NCI-H2081 (cell line): ENCODE data around the gene CYLD.

Source experiments
- DNase-seq, 2 experiments: peaks; one replicate each; lab custom pipeline; 2025; lab: John Stamatoyannopoulos, UW

Gene CYLD

GRCh38 chr16:50741781-50742575 lies at the start of gene CYLD:
Gene CYLD (plus strand): TSS chr16:50742086. CDS start chr16:50749699, 7,613 bp downstream.
- DNase-seq, result peak; percentile 95 to 98

GRCh38 chr16:50692644-50692998 lies 49.3 kb upstream of the CYLD start:
- DNase-seq, result no peak

- DNase-seq, result no peak
These were observed 48.7 kb upstream of the CYLD start, which contains the start of gene NOD2 for GRCh38 chr16:50692999-50693781. Gene NOD2 (plus strand): TSS chr16:50693606. CDS start chr16:50699496, 5,890 bp downstream.

GRCh38 chr16:50694206-50694605 lies 47.7 kb upstream of the CYLD start:
- DNase-seq, result no peak

GRCh38 chr16:50695017-50696000 lies 46.6 kb upstream of the CYLD start:
- no peak for DNase-seq

GRCh38 chr16:50696126-50696525 lies 45.8 kb upstream of the CYLD start:
- no peak for DNase-seq

GRCh38 chr16:50696575-50697420 lies 45.1 kb upstream of the CYLD start:
- DNase-seq, result no peak

GRCh38 chr16:50697421-50697715 lies 44.5 kb upstream of the CYLD start:
- DNase-seq, result no peak

GRCh38 chr16:50697881-50698767 lies 43.8 kb upstream of the CYLD start:
- no peak for DNase-seq

- DNase-seq, result no peak
These were observed 42.3 kb upstream of the CYLD start for GRCh38 chr16:50699326-50700159.

- no peak for DNase-seq
These were observed 39.2 kb upstream of the CYLD start for GRCh38 chr16:50702725-50703124.

GRCh38 chr16:50704245-50704644 lies 37.6 kb upstream of the CYLD start:
- DNase-seq, result no peak

- DNase-seq, result no peak
These were observed 36.3 kb upstream of the CYLD start for GRCh38 chr16:50705436-50706110.

GRCh38 chr16:50706250-50706649 lies 35.6 kb upstream of the CYLD start:
- DNase-seq, result no peak

- no peak for DNase-seq
These were observed 33.4 kb upstream of the CYLD start for GRCh38 chr16:50708373-50709060.

GRCh38 chr16:50709061-50709684 lies 32.7 kb upstream of the CYLD start:
- DNase-seq, result no peak

GRCh38 chr16:50709980-50710379 lies 31.9 kb upstream of the CYLD start:
- DNase-seq, result no peak

GRCh38 chr16:50711040-50711439 lies 30.8 kb upstream of the CYLD start:
- no peak for DNase-seq
